Kidney (tissue), 14 donors: ENCODE measurements around the gene STAG1. TPM values are rescaled to one million over a fixed set of nuclear protein-coding genes. Genes with fewer than 3 reads are reported as not detected.
"Not testable (repeated sequence)": the region's sequence is repeated elsewhere in the genome, so short reads cannot be mapped to it uniquely, and the experiment has no call there.

Experiments
- DNase-seq, 5 donors: peaks; one replicate each; pipeline ENCODE4 v3.0.0-alpha.2; 2013 to 2020
- FAIRE-seq: peaks from 2 replicates; lab custom pipeline; 2012; peaks lifted over from hg19 to GRCh38; lab: Jason Lieb, UNC
- H3K27ac ChIP-seq, 2 donors: one replicate each; pipeline ENCODE4 v1.7.0; 2013; ENCODE audit warnings: low read depth in 2 of 2, low read length in 2 of 2, inconsistent platforms in 1 of 2
- H3K27me3 ChIP-seq: one replicate; pipeline ENCODE4 v1.7.1; 2013; ENCODE audit warnings: low read length, inconsistent platforms; ENCODE audit not compliant: control insufficient read depth, insufficient read depth
- H3K36me3 ChIP-seq, 3 donors: one replicate each; pipeline versions ENCODE4 v1.7.0 to v1.7.1; 2013; ENCODE audit warnings: low read length in 3 of 3, control low read depth in 1 of 3, inconsistent platforms in 1 of 3; ENCODE audit not compliant: insufficient read depth in 3 of 3, control insufficient read depth in 2 of 3
- H3K4me1 ChIP-seq, 3 donors: one replicate each; pipeline versions ENCODE4 v1.7.0 to v1.7.1; 2013; ENCODE audit warnings: low read length in 3 of 3, inconsistent platforms in 1 of 3, low read depth in 1 of 3; ENCODE audit not compliant: control insufficient read depth in 2 of 3, insufficient read depth in 2 of 3
- H3K4me3 ChIP-seq, 3 donors: one replicate each; pipeline versions ENCODE4 v1.7.0 to v1.8.1; 2013; ENCODE audit warnings: low read length in 3 of 3, control low read depth in 1 of 3, inconsistent platforms in 1 of 3
- H3K9ac ChIP-seq, 3 donors: one replicate each; pipeline versions ENCODE4 v1.7.0 to v1.7.1; 2013; ENCODE audit warnings: low read length in 3 of 3, control low read depth in 1 of 3, inconsistent platforms in 1 of 3
- H3K9me3 ChIP-seq, 3 donors: one replicate each; pipeline versions ENCODE4 v1.7.0 to v1.7.1; 2013; ENCODE audit warnings: low read length in 3 of 3, control low read depth in 1 of 3, inconsistent platforms in 1 of 3; ENCODE audit not compliant: control insufficient read depth in 2 of 3, insufficient read depth in 1 of 3
- CTCF ChIP-seq: IDR thresholded peaks from 3 replicates; pipeline ENCODE4 v1.5.1; 2012; ENCODE audit warnings: mild to moderate bottlenecking, moderate library complexity, borderline replicate concordance; ENCODE audit not compliant: insufficient read depth; ENCODE audit errors: extremely low read depth
- intact Hi-C: fragments of 100-400 bp; cut with DNase I; formaldehyde crosslinking; loops from one replicate; pipeline ENCODE4 v1.11.1; 2022
- polyA plus RNA-seq: library from polyadenylated mRNA; stranded (reverse); fragments of 350-450 nt; fragmentation: Illumina TruSeq; extraction: RNeasy Lipid Tissue Mini Kit (QIAGEN cat#74804); gene quantifications from one replicate; pipeline ENCODE4 v1.2.3, GENCODE V29; 2014; ENCODE audit warnings: low read depth, low replicate concordance; ENCODE audit not compliant: insufficient read depth
- total RNA-seq: library from RNA; stranded (reverse); fragmentation: NEBNext Ultra II Directional; extraction: Animal tissue kit (Norgen Biotek cat#: 25700); gene quantifications from one replicate; pipeline ENCODE4 v1.2.1, GENCODE V29; 2021
- donor health status: control.
- donor health status: control.
- donor health status: control.
- donor health status: control.
- donor health status: control.
- donor health status: DM: yes; HTN: yes; CAD: no.
- donor health status: Normal renal cell carcinoma (clear cell type).

The STAG1 gene
- total and polyA plus RNA-seq, 2 donors from 2014 or later, result 7.8 to 49.9 TPM

- no peak for TF ChIP-seq CTCF
- H3K27me3 ChIP-seq, result no peaks in the 10 kb centered on the region
- H3K27ac ChIP-seq, result no peak overlapping the region
- no peaks in the 10 kb centered on the region for H3K9me3 ChIP-seq
- no peak overlapping the region for H3K4me3 ChIP-seq
- intact Hi-C loops, result no loop called here
- FAIRE-seq (no peak), DNase-seq (no peak)
- no peaks in the 10 kb centered on the region for H3K36me3 ChIP-seq
- no peak overlapping the region for H3K9ac ChIP-seq
- H3K4me1 ChIP-seq, result no peaks in the 10 kb centered on the region
These were observed 236.1 kb downstream of the STAG1 start for GRCh38 chr3:136516095-136516494.

- FAIRE-seq, H3K27ac ChIP-seq, intact Hi-C loops: not testable (repeated sequence)
These were observed 237.6 kb downstream of the STAG1 start for GRCh38 chr3:136514533-136514932.

GRCh38 chr3:136513367-136513766, 238.8 kb downstream of the STAG1 start:
- no peak overlapping the region for H3K9ac ChIP-seq
- TF ChIP-seq CTCF, result no peak
- FAIRE-seq, result peak; percentile 8
- H3K4me1 ChIP-seq, result no peaks in the 10 kb centered on the region
- no peak for DNase-seq
- no peaks in the 10 kb centered on the region for H3K36me3 ChIP-seq
- intact Hi-C loops, result no loop called here
- H3K27ac ChIP-seq, result no peak overlapping the region
- no peak overlapping the region for H3K4me3 ChIP-seq
- H3K27me3 ChIP-seq, result no peaks in the 10 kb centered on the region
- H3K9me3 ChIP-seq, result no peaks in the 10 kb centered on the region

More at GRCh38 chr3:136514533-136514932, 237.6 kb downstream of the STAG1 start:
- H3K36me3 ChIP-seq, H3K27me3 ChIP-seq, H3K4me1 ChIP-seq, H3K9me3 ChIP-seq, H3K9ac ChIP-seq, H3K4me3 ChIP-seq, DNase-seq: not testable (repeated sequence)

GRCh38 chr3:136512381-136512780, 239.8 kb downstream of the STAG1 start:
- H3K27me3 ChIP-seq, result no peaks in the 10 kb centered on the region
- no peak overlapping the region for H3K4me3 ChIP-seq
- no peak for TF ChIP-seq CTCF
- H3K4me1 ChIP-seq, result no peaks in the 10 kb centered on the region
- no peak overlapping the region for H3K9ac ChIP-seq
- H3K36me3 ChIP-seq, result no peaks in the 10 kb centered on the region
- no peak for DNase-seq
- no peaks in the 10 kb centered on the region for H3K9me3 ChIP-seq
- intact Hi-C loops, result no loop called here
- no peak for FAIRE-seq
- no peak overlapping the region for H3K27ac ChIP-seq
